ENCODE data around the gene CHAT. TPM values are rescaled to one million over a fixed set of nuclear protein-coding genes. Genes with fewer than 3 reads are reported as not detected.

CHAT gene
- total RNA-seq, 1 experiment from 2014 or later = not detected

DNA sequence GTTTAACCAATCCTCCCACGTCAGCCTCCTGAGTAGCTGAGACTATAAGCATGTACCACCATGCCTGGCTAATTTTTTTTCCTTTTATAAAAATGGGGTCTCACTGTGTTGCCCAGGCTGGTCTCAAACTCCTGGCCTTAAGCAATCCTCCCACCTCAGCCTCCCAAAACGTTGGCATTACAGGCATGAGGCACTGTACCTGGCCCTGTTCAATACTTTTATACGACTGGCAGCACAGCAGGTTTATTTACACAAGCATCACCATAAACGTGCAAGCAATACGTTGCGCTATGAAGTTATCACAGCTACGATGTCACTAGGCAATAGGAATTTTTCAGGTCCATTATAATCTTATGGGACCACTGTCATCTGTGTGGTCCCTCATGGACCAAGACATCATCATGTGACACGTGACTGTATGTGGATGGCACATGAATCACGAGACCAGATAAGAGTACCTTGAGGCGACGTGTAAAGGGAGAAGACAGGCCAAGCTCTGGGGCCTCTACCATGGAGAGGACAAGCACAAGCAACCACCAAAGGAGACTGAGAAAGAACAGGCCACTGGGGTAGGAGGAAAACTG lies 38.3 kb upstream of the CHAT start:
- Histone ChIP-seq H3K9me2 (ENCODE audit: insufficient read depth) (no peaks in the 10 kb centered on the region), H4K20me1 (ENCODE audit: insufficient read depth) (no peaks in the 10 kb centered on the region), H3K4me2 (ENCODE audit: low read length) (no peak overlapping the region), H3K27me3 (ENCODE audit: insufficient read depth, low read length) (no peaks in the 10 kb centered on the region), H3K4me3 (replicated peaks in 1 of 2; ENCODE audit: low read depth in 1 of 2, low read length in 2 of 2) (no peak overlapping the region), H3K36me3 (ENCODE audit: control insufficient read depth in 1 of 2, insufficient read depth in 2 of 2, low read length in 2 of 2) (no peaks in the 10 kb centered on the region), H3K4me1 (ENCODE audit: control insufficient read depth in 1 of 2, insufficient read depth in 2 of 2, low read length in 2 of 2) (no peaks in the 10 kb centered on the region), H3K9me3 (ENCODE audit: control insufficient read depth in 1 of 2, insufficient read depth in 1 of 2, low read depth in 1 of 2, low read length in 2 of 2) (no peaks in the 10 kb centered on the region), H2AFZ (ENCODE audit: low read depth, low read length, poor library complexity, severe bottlenecking) (no peak overlapping the region), H3K27ac (ENCODE audit: low read depth, low read length) (no peak overlapping the region), H3K9ac (ENCODE audit: low read length) (no peak overlapping the region), H3K79me2 (ENCODE audit: insufficient read depth, low read length) (no peaks in the 10 kb centered on the region)
- DNase-seq (ENCODE audit: low read depth, low spot score) = no peak
- POLR2A ChIA-PET = no interaction called here
- no peak for ATAC-seq
- no TSS peak for BruUV-seq (replicated peaks)
- RAD21 ChIA-PET (ENCODE audit: low non-redundant PET in 1 of 2, low total read pairs in 2 of 2, uncharacterized antibody in 2 of 2, unreplicated experiment in 2 of 2) = no interaction called here
- TF ChIP-seq SIN3A (IDR thresholded peaks at IDR 0.05; ENCODE audit: low read depth) (no peak), TCF7L2 (IDR thresholded peaks at IDR 0.05; ENCODE audit: borderline replicate concordance, extremely low read depth, insufficient read depth, insufficient read length) (no peak), JUND (IDR thresholded peaks at IDR 0.05) (no peak), POLR2AphosphoS5 (IDR thresholded peaks at IDR 0.05; ENCODE audit: low read depth, low read length) (no peak), CEBPB (IDR thresholded peaks at IDR 0.05; ENCODE audit: low read depth) (no peak)
- intact Hi-C loops (cut with micrococcal nuclease) = no loop called here
- CTCF ChIA-PET = no interaction called here

DNA sequence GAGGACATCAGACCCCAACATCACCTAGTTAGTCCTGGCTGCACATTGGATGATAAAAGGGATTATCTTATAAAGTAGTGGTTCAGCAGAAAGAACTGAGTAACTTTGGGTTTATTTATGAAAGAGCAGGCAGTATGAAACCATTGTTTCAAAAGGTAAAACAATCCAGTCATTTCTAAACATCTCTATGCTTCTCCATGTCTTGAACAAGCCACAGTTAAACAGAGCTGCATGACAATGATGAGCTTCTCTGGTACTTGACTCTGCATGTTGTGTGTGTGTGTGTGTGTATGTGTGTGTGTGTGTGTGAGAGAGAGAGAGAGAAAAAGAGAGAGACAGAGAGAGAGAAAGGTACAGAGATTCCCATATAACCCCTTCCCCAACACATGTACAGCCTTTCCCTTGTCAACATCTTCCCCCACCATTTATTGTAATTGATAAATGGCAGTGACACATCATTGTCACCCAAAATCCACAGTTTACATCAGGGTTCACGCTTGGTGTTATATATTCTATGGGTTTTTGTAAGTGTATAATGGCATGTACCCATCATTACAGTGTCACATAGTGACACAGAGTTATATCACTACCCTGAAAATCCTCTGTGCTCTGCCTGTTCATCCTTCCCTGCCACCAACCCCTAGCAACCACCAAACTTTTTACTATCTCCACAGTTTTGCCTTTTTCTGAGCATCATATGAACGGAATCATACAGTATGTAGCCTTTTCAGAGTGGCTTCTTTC lies 36.5 kb upstream of the CHAT start:
- no peaks in the 10 kb centered on the region for H3K9me3 ChIP-seq (ENCODE audit: control insufficient read depth in 1 of 2, insufficient read depth in 1 of 2, low read depth in 1 of 2, low read length in 2 of 2)
- H3K27ac ChIP-seq (ENCODE audit: low read depth, low read length) = no peak overlapping the region
- DNase-seq (ENCODE audit: low read depth, low spot score) = no peak
- no peak for ATAC-seq
- ChIA-PET CTCF (no interaction called here), RAD21 (ENCODE audit: low non-redundant PET in 1 of 2, low total read pairs in 2 of 2, uncharacterized antibody in 2 of 2, unreplicated experiment in 2 of 2) (no interaction called here), POLR2A (no interaction called here)
- H3K4me1 ChIP-seq (ENCODE audit: control insufficient read depth in 1 of 2, insufficient read depth in 2 of 2, low read length in 2 of 2) = no peaks in the 10 kb centered on the region
- no peaks in the 10 kb centered on the region for H3K79me2 ChIP-seq (ENCODE audit: insufficient read depth, low read length)
- H3K9ac ChIP-seq (ENCODE audit: low read length) = no peak overlapping the region
- TF ChIP-seq, protein P1, sequence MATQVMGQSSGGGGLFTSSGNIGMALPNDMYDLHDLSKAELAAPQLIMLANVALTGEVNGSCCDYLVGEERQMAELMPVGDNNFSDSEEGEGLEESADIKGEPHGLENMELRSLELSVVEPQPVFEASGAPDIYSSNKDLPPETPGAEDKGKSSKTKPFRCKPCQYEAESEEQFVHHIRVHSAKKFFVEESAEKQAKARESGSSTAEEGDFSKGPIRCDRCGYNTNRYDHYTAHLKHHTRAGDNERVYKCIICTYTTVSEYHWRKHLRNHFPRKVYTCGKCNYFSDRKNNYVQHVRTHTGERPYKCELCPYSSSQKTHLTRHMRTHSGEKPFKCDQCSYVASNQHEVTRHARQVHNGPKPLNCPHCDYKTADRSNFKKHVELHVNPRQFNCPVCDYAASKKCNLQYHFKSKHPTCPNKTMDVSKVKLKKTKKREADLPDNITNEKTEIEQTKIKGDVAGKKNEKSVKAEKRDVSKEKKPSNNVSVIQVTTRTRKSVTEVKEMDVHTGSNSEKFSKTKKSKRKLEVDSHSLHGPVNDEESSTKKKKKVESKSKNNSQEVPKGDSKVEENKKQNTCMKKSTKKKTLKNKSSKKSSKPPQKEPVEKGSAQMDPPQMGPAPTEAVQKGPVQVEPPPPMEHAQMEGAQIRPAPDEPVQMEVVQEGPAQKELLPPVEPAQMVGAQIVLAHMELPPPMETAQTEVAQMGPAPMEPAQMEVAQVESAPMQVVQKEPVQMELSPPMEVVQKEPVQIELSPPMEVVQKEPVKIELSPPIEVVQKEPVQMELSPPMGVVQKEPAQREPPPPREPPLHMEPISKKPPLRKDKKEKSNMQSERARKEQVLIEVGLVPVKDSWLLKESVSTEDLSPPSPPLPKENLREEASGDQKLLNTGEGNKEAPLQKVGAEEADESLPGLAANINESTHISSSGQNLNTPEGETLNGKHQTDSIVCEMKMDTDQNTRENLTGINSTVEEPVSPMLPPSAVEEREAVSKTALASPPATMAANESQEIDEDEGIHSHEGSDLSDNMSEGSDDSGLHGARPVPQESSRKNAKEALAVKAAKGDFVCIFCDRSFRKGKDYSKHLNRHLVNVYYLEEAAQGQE (IDR thresholded peaks at IDR 0.05; ENCODE audit: low read depth) = no peak
- TF ChIP-seq SIN3A (IDR thresholded peaks at IDR 0.05; ENCODE audit: low read depth) (no peak), CEBPB (IDR thresholded peaks at IDR 0.05; ENCODE audit: low read depth) (no peak), EZH2phosphoT487 (IDR thresholded peaks at IDR 0.05; ENCODE audit: borderline replicate concordance) (no peak), FOSL1 (IDR thresholded peaks at IDR 0.05; ENCODE audit: low read depth) (no peak), EZH2 (IDR thresholded peaks at IDR 0.05) (no peak)
- H3K9me2 ChIP-seq (ENCODE audit: insufficient read depth) = no peaks in the 10 kb centered on the region
- no peak overlapping the region for H3K4me2 ChIP-seq (ENCODE audit: low read length)
- H3K27me3 ChIP-seq (ENCODE audit: insufficient read depth, low read length) = no peaks in the 10 kb centered on the region
- no peak overlapping the region for H2AFZ ChIP-seq (ENCODE audit: low read depth, low read length, poor library complexity, severe bottlenecking)
- no peak overlapping the region for H3K4me3 ChIP-seq (replicated peaks in 1 of 2; ENCODE audit: low read depth in 1 of 2, low read length in 2 of 2)
- H4K20me1 ChIP-seq (ENCODE audit: insufficient read depth) = no peaks in the 10 kb centered on the region
- BruUV-seq (replicated peaks) = no TSS peak
- intact Hi-C loops (cut with micrococcal nuclease) = no loop called here
- no peaks in the 10 kb centered on the region for H3K36me3 ChIP-seq (ENCODE audit: control insufficient read depth in 1 of 2, insufficient read depth in 2 of 2, low read length in 2 of 2)

Measured in HCT116 (cell line).